ENCODE measurements around the gene ANKZF1.

The ANKZF1 gene

DNA sequence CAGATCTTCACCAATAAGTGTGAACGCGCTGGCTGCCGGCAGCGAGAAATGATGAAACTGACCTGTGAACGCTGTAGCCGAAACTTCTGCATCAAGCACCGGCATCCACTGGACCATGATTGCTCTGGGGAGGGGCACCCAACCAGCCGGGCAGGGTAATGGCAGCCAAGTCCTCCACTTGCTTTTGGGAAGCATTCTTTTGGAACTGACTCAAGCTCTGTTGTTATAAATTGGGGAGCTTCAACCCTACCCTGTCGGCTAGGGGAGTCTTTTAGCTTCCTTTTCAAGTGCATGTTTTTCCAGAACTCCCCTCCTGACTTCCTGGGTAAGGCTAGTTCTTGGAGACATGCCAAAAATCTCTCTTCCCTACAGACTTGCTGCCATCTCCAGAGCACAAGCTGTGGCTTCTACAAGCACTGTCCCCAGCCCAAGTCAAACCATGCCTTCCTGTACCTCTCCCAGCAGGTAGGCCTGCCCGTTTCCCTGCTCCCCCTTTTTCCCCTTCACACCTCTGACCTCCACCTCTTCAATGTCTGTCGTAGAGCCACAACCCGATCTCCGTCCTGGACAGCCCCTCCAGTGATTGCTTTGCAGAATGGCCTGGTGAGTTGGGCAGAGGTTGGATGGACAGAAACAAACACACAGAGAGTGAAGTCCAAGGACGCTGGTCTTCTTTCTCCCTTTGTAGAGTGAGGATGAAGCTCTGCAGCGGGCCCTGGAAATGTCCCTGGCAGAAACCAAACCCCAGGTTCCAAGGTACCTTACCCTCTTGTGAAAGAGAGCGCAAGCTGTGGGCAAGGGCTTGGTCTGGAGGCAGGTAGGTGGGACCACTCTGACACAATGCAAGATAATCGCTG is 21.5 kb upstream of the ANKZF1 start:
- DNase-seq (ENCODE audit: low read depth in 2 of 2), result no peak

DNA sequence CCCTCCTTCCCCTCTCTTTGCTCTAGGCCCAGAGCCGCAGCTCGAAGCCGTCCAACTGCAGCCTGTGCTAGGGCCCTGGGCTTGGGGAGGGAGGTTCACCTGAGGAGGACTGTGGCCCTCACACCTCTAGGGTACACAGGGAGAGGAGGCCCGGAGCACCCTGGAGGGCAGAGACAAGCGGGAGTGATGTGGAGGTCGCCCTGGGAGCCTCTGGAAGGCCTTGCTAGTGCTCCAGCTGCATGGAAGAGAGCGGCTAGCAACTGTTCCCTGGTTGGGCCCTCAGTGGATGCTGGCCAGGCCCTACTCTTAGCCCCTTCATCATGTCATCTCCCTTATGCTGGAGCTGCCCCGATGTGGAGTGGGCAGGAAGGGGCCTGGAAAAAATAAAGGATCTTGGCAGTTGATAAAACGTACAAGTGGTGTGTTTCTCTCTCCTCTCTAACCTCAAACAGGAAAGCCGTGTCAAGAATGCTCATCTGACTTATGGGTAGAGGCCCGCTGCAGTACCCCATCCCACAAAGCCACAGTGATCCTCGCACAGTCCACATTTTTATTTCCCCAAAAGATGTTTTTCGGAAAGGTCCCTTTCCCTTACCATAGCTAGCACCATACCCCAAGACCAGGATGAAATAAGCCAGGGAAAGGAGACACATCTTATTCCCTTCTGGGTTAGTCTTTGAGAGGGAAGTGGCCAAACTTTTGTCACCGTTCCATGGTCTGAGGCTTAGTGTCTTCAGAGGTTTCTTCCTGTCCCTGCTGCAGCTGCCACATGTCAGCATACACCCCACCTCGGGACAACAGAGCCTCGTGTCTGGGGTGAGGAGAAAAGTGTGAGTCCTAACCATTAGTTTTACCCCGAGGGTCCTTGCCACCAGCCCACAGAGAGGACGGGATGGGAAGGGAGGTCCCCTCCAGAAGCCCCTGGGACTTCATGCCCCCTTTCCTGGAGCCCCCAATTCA is 20.1 kb upstream of the ANKZF1 start:
- no peak for DNase-seq (ENCODE audit: low read depth in 2 of 2)

DNA sequence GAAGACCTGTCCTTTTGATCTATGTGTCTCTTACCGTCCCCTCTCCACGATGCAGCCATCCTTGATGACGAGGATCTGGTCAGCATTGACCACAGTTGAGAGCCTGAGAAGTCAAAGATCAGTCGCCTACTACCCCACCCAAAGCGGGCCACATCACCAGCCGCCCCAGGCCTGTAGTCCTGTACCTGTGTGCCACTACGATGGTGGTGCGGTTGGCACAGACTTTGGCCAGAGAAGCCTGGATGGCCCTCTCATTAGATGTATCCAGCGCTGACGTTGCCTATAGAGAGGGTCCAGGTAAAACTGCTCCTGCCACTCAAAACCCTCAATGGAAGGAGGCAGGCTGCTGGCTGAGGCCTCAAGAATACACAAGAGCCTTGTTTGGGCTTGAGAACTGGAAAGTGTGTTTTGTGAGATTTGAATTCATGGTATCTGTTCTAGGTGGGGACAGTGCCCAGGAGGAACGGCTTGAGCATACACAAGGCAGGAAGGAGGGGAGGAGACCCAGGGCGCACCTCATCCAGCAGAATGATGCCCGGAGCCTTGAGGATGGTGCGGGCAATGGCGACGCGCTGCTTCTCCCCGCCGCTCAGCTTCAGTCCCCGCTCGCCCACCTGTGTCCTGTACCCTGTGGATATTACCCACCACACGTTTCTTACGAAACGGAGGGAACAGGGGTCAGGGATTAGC is 19.3 kb upstream of the ANKZF1 start:
- DNase-seq (ENCODE audit: low read depth in 2 of 2), result no peak

DNA sequence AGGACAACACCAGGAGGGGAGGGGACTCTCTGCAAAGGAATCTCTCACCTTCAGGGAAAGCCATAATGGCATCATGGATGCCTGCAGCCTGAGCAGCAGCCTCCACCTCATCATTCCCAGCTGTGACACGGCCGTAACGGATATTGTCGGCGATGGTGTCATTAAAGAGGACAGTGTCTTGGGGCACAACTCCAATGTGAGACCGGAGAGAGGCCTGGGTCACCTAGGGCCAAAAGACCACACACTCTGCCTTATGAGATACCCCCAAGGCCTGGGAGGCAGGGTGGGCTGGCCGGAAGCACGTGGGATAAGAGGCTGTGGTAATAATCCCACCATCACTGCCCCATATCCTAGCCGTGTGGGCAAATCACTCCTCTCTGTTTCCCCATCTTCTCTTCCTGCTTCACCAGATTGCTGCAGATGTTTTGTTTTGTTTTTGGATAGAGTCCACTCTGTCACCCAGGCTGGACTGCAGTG is 18.7 kb upstream of the ANKZF1 start:
- DNase-seq (ENCODE audit: low read depth in 2 of 2), result no peak

DNA sequence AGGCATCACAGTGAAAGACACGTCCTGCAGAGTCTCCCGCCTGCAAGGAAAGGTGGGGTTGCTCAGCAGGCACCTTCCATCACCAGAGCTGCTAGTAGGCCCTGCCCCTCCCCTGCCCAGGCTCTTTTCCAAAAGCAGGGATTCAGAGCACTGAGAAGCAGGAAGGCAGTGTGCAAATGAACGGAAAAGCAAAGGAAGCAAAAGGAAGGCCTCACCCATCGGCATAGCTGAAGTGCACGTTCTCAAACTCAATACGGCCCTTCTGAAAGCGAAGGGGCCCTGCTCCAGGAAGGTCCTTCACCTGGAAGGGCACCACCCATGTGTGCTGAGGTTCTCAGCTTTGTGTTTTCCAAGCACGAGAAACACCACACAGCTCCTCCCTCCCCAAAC is 16.6 kb upstream of the ANKZF1 start:
- no peak for DNase-seq (ENCODE audit: low read depth in 2 of 2)

DNA sequence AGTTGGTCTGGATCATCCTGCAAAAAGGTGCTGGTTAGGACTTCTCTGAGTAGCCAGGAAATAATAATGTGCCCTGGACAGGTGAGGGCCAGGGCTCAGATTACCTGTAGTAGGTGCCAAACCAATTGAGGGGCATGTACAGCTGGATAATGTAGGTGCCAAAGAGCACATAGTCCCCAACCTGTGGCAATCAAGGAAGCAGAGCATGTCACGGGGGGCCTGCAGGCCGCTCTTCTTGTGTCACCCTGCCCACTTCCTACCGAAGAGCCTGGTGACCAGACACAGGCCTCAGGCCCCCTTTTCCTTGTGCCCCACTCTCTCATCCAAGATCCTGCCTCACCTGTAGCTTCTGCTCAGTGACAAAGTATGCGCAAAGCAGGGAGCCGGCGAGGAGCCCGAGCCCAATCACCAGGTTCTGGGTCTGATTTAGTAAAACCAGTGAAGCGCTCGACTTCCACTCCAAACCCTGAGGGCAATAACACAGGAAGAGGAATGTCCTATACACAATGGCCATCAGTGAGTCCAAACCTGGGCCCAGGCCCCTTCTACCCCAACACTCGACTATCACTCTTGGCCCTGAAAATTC is 16.0 kb upstream of the ANKZF1 start:
- no peak for DNase-seq (ENCODE audit: low read depth in 2 of 2)

DNA sequence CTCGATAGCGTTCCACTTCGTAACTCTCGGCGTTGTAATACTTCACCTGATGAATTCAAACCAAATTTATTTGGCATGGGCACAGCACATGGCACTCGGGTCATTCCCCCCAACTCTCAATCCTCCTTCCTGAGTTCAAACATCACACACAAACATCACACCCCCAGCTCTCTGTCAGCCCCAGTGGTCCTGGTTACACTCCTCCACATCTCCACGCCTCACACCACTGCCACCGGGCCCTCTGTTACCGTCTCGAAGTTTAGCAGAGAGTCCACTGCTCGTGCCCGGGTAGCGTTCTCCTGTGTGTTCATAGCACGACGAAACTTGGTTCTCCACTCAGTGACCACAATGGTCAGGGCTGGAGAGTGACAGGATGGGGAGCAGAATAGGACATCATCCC is 15.5 kb upstream of the ANKZF1 start:
- no peak for DNase-seq (ENCODE audit: low read depth in 2 of 2)

DNA sequence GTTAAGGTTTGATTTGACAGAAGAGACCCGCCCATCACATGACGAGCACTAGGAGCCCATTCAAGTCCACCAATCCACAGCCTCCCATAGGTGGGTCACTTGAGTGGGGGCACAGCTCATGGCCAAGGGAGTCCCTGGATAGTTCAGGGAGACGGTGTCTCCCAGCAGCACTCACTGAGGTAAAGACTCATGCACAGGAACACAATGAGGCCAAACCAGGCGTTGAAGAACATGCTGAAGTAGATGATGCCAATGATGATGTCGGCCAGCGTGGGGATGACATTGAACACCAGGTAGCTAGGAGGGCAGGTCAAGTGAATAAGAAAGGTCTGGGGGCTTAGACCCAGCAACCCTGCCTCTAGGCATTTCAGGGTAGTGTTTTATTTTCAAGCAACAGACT is 14.8 kb upstream of the ANKZF1 start:
- DNase-seq (ENCODE audit: low read depth in 2 of 2), result no peak

DNA sequence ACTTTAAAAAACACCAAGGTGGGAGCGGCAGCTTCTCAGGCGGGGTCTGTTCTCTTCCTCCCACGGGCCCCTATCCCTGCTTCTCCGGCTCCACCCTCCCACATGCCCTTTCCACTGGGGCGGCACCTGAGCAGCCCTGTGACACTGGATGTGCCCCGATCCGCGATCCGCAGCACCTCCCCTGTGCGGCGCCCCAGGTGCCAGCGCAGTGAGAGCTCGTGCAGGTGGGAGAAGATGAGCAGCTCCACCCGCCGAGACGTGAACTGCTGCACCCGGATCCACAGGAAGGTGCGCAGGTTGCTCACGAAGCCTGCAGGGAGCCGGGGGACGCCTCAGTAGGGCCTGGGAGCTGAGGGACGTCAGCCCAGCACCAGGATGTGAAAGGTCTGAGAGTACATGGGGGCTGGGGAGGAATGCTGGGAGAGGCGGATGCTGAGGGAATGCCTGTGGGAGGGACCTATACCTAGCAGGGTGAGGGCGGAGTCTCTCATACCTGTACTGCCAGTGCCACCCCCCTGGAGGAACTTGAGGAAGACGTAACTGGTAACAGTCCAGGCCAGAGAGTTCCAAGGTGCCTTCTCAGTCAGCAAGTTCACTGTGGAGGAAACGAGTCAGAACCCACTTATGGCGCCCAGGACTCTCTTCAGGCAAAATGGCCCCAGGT is 13.6 kb upstream of the ANKZF1 start:
- DNase-seq (ENCODE audit: low read depth in 2 of 2), result no peak

DNA sequence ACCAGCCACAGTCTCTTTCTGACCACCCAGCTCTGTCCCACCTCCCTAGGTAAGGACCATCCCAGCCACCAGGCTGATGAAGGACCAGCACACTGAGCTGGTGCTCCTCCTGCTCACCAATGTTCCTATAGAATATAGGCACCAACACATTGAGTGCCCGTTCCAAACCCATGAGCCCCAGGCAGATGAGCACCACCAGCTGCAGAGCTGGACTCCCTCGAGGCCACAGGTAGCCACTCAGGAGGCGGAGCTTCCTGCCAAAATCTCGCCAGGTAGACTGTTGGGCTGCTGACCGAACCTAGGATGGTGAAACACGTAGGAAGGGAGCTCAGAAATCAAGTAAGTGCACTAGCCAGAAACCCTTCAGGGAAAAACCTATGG is 13.1 kb upstream of the ANKZF1 start:
- DNase-seq (ENCODE audit: low read depth in 2 of 2), result no peak

DNA sequence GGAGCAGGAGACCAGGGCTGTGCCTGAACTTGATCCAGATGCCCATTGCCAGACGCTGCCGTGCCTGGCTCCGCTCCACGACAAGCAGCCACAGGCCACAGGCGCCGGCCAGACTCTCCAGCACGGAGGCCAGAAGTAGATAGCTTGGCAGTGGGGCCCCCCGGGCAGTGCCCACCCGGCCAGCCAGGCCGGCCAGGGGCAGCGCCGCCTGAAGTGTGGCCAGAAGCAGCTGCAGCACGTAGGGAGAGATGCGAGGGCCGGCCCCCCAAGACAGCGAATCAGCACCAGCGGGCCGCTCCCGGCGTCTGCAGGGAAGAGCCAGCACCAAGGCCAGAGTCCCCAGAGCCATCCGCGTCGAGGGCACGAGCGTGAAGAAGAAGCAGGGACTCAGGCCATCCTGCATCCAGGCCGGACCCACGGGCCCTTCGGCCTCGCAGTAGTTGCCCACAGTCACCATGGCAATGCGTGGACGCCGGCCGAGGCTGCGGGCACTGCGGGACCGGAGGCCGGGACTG is 11.3 kb upstream of the ANKZF1 start:
- no peak for DNase-seq (ENCODE audit: low read depth in 2 of 2)

DNA sequence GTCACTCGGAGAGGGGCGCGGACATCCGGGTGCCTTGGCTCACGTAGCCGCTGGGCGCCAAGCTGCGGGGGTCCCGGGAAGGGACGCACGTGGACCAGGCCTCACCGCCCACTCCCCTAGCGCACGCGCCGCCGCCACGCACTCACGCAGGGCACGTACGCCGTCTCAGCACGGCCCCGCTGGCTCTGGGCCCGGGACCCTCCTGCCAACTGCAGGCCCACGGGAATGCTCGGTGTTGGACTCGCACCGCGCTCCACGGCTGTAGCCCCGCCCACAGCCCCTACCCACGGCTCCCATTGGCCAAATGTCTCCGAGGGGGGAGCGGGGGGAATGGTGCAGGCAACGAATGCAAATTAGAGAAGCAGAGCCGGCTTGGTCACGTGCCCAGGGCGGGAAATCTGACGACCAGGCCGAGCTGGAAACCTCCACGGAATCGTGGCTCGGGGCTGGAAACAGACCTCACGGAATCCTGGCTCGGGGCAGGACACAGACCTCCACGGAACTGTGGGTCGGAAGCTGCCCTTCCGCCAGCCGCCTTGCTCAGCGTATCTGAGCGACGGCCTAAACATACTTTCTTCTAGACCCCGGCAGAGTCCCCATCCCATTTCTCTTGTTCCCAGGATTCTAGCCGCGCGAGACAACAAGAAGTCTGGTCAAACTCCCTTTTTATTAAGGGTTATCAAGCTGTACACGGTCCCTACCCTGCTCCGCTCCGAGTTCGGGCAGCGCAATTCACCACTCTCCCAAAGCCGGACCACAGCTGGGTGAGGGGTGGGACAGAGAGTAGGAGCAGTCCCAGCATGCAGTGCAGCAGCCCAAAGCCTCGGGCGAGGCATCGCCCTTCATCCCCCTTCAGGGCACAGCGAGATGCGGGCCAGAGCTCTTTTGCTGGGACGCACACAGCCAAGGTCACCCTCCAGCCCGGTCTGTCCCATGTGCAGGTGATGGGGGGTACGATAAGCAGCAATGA is 10.6 kb upstream of the ANKZF1 start, which contains the start of gene ABCB6:
Gene ABCB6 (minus strand): TSS at position 227 of the 970 bp plus-strand sequence. CDS start 285 bp downstream, outside the sequence.
- DNase-seq (ENCODE audit: low read depth in 2 of 2), result peak; percentile 83 to 84

DNA sequence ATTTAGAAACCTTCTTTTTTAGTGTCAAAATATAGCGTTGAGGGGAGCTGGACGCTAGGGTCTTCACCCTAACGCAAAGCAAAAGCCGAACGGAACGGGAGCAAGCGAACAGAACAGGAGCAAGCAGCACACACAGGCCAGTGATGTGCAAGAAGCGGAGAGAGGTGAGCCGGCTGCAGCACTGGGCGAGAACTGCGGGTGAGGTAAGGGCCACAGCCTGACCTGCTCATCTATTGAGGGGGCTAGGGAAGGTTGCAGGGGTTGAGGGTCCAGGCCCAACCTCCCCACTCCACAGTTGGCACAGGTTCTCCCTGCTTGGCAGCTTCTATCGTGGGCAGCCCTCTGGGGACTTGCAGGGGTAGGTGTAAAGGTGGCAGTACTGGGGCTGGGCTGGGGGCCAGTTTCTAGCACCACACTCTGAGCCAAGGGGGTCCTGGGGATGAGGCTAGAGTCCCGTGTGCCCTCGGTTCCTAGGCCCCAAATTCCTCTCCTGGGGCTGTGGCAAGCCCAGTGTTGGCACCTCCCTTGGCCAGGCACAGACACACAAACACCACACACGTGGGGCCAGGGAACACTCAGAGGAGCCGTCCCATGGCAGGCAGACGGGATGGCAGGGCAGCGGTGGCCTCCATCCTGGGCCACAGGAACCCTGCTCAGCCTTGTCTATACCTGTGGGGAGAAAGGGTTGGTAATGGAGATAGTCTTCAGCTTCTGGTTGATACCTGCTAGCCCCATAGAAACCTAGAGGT is 9.6 kb upstream of the ANKZF1 start:
- no peak for DNase-seq (ENCODE audit: low read depth in 2 of 2)

DNA sequence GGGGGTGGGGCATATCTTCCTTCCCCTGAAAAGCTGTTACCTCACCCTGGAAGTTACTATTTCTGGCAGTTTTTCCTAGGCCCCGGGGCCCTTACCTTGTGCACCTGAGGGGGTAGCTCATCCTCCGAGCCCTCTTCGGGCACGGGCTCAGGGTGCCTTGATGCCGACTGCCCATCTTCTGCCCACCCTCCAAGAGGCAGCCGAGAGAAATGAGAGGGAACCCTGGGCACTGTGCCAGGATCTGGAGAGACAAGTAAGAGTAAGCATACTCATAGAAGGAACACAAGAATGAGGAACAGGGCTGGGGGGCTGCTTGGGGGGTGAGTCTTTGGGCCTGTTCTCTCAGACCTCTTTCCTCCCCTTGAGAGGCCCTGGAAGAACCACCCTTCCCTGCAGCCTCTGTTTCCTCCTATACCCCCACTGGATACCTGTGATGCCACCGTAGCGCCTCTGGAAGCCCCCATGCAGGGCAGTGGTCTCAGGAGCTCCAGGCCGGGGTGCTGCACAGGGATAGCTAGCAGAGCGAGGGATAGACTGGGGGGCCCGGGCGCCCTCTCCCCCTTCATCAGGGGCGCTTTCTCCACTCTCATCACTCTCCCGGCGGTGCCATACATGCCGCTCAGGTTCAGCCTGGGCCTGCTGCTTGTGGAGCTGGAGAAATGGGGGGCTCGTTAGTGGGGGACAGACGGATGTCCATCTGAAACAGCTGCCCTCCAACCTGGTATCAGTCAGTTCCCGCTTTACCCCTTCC is 8.8 kb upstream of the ANKZF1 start:
- no peak for DNase-seq (ENCODE audit: low read depth in 2 of 2)

DNA sequence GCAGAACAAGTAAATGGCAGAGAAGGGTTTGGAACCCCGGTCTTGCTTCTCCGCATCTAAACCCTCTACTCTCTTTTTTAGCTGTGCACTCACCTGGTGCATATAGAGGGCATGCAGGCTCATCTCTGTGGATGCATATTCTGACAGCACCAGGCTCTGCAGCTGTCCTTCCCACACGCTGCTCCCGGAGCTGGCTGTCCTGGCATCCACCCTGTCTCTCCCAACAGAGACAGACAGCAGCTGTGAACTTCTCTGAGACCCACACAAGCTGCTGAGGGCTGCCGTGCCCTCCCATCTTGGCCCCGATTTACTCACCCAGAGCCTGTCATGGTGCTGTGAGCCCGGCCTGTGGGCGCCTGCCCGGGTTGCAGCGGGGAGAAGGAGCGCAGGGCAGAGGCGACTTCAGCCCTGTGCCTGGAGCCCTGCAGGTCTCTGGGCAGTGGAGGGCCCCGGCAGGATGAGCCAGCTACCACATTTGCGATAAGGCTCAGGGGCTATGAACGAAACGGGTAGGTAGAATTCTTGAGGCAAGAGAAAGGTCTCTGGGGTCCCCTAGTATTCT is 7.6 kb upstream of the ANKZF1 start:
- DNase-seq (ENCODE audit: low read depth in 2 of 2), result no peak

DNA sequence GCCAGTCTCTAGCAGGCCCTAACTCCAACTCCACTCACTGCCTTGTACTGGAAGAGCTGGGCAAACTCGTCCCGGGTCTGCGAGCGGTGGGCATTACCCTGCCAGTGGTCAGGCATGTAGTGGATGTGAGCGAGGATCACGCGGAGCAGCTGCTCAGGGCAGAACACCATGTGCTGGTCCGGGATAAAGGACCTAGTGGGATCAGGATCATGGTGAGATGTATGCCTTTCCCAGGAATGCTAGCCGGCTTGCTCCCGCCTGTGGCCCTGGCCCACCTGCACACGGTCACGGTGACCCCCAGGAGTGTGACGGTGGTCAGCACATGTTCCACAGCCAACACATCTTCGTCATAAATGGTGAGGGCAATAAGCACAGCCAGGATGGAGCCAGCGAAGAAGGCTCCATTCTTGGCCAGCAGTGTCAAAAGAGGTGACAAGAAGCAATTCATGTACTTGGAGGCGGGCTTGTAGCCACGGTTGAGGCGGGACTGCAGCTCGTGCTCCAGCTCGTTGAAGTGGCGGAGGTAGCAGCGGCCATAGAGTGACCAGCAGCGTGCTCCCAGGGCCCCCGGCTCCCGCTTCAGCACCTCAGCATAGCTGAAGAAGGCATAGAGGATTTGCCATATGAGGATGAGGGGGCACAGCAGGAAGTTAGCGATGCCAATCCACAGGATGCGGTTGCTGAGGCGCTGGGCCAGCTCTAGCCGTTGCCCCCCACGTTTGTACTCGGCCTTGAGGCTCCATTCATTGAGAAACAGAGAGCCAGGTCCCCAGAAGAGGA is 5.6 kb upstream of the ANKZF1 start:
- no peak for DNase-seq (ENCODE audit: low read depth in 2 of 2)

DNA sequence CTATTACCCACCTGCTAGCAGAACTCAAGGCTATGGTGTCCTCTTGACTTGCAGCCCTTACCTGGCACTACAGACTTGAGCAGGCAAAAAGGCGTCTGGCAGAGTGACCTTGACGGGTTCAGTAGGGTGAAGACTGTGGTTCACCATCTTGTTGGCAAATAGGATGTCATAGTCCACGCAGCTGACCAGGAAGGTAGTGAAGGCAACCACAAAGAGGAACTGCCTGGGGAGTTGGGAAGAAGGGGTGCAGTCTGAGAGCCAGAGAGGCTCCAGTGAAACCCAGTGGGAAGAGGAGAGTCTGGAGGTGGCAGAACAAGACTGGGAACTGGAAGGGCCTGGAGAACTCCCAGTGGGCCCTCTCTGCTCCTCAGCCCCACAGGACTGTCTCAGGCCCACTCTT is 4.3 kb upstream of the ANKZF1 start:
- DNase-seq (ENCODE audit: low read depth in 2 of 2), result no peak
